HG02610 (cell line): ENCODE data around the gene NOS3.

Experiments
- ATAC-seq: cut with Tn5 transposase; IDR thresholded peaks from one replicate; pipeline ENCODE4 v1.9.1; 2021; ENCODE audit warnings: mild to moderate bottlenecking, moderate library complexity; ENCODE audit not compliant: unreplicated experiment

Gene NOS3

GRCh38 chr7:151053751-151054150 is 62.9 kb downstream of the NOS3 start:
- no peak for ATAC-seq

GRCh38 chr7:151056283-151056665 is 65.5 kb downstream of the NOS3 start:
- ATAC-seq: no peak

- ATAC-seq: no peak
Measured at GRCh38 chr7:151056666-151057505, 66.1 kb downstream of the NOS3 start.

- ATAC-seq: peak; percentile 9
Measured at GRCh38 chr7:151057506-151057988, 66.7 kb downstream of the NOS3 start, which contains the start of gene CDK5. TSS of gene CDK5 (minus strand) at chr7:151057897. CDS start at chr7:151057848, 49 bp downstream.

GRCh38 chr7:151057989-151058780 is 67.4 kb downstream of the NOS3 start:
- ATAC-seq: peak; percentile 91

- ATAC-seq: no peak
Measured at GRCh38 chr7:151058781-151059366, 68.1 kb downstream of the NOS3 start.

DNA sequence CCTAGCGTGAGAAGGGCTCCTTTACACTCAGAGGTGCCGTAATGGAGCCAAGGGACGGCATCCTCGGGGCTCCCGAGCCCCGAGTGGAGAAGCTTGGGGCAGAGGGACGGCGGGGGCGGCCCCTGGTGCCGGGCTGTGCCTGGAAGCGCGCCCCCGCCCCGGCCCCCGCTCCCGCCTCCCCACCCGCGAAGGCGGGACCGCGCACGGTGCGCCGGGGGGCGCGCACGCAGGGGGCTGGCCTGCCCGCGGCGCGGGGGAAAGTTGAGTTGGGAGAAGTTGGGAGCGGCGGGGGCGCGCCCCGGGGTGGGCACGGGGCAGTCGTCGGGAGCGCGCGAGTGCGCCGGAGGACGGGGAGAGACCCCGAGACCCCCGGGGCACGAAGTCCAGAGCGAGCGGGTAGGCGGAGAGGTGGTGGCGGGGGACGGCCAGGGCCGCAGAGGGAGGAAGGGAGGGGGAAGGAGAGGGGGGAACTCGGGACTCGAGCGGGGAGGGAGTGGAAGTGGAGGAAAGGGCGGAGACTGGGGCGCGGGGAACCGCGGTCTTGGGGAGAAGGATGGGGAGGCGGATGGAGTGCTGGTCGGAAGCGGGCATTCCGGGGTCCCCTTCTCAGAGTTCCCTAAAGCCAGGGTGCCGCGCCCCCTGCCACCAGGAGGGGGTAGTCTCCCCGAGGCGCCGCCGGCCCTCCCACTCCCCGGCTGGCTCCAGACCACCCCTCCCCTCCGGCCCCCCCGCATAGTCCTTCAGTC is 68.7 kb downstream of the NOS3 start, which contains the start of gene SLC4A2:
Gene SLC4A2 (plus strand): TSS at position 223 of the 746 bp plus-strand sequence. CDS start 2,399 bp downstream, outside the sequence.
- peak; percentile 23 for ATAC-seq

GRCh38 chr7:151060113-151060415 is 69.2 kb downstream of the NOS3 start:
- ATAC-seq: no peak

DNA sequence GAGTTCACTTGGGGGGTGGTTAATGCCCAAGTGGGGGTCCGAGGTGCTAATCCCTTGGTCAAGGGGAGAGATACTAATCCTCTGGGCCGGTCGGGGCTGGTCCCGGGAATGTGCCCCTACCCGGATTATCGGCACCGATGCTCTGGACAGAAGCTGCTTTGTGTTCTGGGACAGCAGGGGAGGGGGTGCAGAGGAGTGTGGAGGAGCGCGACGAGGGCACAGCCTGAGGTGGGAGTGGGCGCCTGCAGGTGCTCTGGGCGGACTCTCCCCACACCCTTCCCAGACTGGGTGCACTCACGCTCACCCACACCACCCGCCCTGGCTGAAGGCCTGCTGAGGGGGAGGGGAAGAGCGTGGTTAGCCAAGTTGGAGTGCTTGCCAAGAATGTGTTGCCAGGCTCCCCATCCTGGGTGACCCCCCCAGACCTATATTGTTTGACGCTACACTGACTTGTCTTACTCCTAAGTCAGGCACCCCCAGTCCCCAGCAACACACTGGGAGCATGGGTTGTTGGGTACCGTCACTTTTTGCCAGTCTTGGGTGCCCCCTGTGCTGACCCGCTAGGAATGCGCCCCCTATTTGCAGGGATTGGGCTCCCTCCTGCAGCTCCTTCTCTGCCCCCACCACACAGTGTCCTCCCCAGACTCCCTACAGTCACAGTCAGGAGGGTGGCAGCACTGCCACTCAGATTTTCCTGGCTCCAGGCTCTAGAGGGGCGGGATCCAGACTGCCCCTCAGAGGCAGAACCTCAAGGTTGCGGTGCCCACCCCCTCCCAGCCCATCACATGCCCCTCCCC is 69.8 kb downstream of the NOS3 start:
- ATAC-seq: no peak

DNA sequence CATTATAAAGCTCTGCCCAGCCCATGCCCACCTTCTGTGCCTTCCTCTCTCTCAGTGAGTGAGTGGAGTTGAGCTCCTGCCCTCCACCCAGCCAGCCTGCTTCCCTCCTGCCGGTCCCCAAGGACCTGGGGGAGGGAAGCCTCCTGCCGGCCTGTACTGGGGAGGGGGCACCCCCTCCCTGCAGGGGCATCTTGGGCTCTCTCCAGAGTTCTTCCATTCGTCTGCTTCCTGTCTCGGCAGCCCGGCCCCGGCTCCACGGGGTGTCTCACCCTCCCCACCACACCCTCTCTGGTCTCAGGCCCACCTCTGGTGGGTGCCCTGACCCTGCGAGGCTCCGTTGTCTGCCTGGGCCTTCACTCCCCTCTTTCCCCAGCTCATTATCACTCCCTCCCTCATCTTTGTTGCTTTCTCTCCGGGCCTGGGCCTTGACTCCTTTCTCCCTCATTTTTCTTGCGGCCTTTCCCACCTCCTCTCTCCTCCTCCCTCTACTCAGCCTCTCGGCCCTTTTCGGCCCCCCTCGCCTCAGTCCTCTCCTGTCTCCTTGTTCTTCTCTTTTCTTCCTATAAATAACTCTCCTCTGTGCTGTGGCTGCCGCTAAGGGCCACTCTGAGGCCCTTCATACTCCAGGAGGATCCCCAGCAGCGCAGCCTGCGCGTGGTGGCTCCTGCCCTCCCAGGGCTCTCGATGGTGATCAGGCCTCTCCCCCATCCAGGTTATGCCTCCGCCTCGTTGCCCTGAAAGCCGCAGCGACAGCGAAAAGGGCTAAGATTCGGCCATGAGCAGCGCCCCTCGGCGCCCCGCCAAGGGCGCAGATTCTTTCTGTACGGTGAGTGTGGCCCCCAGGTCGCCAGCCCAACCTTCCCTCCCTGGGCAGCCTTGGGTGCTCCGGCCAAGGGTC is 70.6 kb downstream of the NOS3 start:
- no peak for ATAC-seq

DNA sequence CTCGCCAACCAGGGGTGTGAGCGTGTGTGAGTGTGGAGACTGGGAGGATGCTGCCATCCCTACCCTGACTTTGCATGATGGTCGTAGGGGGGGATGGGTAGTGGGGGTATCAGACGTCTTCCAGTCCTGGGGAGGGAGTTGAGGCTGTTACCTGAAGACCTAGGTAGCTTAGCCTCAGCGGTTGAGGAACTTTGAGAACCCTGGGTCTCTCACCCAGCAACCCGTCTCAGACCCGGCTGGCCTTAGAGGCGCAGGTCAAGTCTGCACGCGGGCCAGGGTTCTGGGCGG is 71.2 kb downstream of the NOS3 start:
- ATAC-seq: no peak

DNA sequence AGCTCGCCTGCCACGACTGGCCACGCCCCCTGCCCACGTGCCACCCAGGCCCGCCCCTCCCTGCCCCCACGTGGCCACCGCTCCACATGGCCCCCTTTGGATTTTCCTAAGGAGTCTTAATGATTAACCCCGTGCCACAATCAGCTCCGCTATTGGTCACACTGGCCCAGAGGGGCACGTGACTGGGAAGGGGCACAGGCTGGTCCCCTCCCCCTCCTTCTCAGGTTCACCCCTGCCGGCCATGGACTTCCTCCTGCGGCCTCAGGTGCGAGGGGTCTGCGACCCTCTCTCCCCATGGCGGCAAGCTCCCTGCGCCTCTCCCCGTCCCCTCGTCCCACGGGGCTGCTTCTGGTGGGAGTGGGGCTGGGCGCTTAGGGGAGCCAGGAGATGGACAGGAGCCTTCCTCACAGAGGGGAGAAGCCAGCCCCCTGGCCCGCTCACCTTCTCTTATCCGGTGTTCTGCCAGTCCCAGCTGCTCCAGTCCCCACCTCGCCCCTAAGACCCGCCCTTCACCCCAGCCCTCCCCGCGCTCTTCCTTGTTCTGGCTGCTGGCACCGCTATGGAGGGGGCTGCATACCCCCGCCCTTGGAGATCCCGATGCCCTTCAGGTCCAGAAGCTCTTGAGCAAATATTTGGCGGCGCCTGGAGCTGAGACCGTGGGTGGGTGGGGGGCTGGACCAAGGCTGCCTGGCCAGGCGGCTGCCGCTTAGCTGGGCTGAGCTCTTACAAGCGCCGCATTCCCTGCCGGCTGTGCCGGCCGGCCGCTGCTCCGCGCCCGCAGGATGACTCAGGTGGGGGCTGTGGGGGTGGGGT is 71.8 kb downstream of the NOS3 start:
- ATAC-seq: no peak

- ATAC-seq: no peak
Measured at GRCh38 chr7:151063212-151063561, 72.4 kb downstream of the NOS3 start.
